ENCODE results near the gene NETO1.

- TF ChIP-seq POLR2A (IDR thresholded peaks at IDR 0.05; ENCODE audit: low read depth, low read length) (no peak), POLR2AphosphoS5 (IDR thresholded peaks at IDR 0.05; ENCODE audit: low read depth, low read length) (no peak), TAF1 (IDR thresholded peaks at IDR 0.05; ENCODE audit: low read depth, low read length) (no peak)
These were observed 31.1 kb upstream of the NETO1 start for GRCh38 chr18:72898870-72899269.

All from GM12891 (cell line).